Stomach (tissue), 4 donors: ENCODE measurements around the gene EXOSC5.

Experiments used
- POLR2A ChIP-seq, 4 donors: fragments of 450-650 bp; IDR thresholded peaks; one replicate each; pipeline ENCODE4 v1.6.1; 2016; ENCODE audit warnings: antibody characterized with exemption in 4 of 4, control low read depth in 2 of 4, mild to moderate bottlenecking in 1 of 4, moderate library complexity in 1 of 4
- TF ChIP-seq, protein P1 (sequence below), 7 experiments: fragments of 450-650 bp in 4 of 7; fragments of 200-600 bp in 3 of 7; sonication (generic) in 3 of 7; IDR thresholded peaks; one replicate each; pipeline ENCODE4 v1.5.1; 2016 to 2019; ENCODE audit warnings: antibody characterized with exemption in 7 of 7, control low read depth in 2 of 7, mild to moderate bottlenecking in 1 of 7

- TF ChIP-seq POLR2A (IDR thresholded peaks at IDR 0.05) = no peak
- TF ChIP-seq, protein P1, sequence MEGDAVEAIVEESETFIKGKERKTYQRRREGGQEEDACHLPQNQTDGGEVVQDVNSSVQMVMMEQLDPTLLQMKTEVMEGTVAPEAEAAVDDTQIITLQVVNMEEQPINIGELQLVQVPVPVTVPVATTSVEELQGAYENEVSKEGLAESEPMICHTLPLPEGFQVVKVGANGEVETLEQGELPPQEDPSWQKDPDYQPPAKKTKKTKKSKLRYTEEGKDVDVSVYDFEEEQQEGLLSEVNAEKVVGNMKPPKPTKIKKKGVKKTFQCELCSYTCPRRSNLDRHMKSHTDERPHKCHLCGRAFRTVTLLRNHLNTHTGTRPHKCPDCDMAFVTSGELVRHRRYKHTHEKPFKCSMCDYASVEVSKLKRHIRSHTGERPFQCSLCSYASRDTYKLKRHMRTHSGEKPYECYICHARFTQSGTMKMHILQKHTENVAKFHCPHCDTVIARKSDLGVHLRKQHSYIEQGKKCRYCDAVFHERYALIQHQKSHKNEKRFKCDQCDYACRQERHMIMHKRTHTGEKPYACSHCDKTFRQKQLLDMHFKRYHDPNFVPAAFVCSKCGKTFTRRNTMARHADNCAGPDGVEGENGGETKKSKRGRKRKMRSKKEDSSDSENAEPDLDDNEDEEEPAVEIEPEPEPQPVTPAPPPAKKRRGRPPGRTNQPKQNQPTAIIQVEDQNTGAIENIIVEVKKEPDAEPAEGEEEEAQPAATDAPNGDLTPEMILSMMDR (IDR thresholded peaks at IDR 0.05) = peak in 1 of 7 experiments; percentile 26
Measured at GRCh38 chr19:41397086-41398049, at the start of gene EXOSC5, which contains the start of gene BCKDHA.
